H1 (cell line): ENCODE measurements around the gene CLDN7. TPM values are rescaled to one million over a fixed set of nuclear protein-coding genes. Genes with fewer than 3 reads are reported as not detected.

ENCODE experiments used
- CHD7 ChIP-seq: fragments of 300-600 bp; sonication (generic); IDR thresholded peaks from 2 replicates; pipeline ENCODE4 v1.7.1; 2012; ENCODE audit warnings: low read length, moderate library complexity, mild to moderate bottlenecking, inconsistent platforms; ENCODE audit not compliant: insufficient replicate concordance
- CTCF ChIP-seq, 3 experiments: IDR thresholded peaks; 1 replicate in 2 of 3; 2 replicates in 1 of 3; pipeline versions ENCODE4 v1.5.1 to v1.6.1; 2011; ENCODE audit warnings: low read length in 3 of 3, mild to moderate bottlenecking in 3 of 3, inconsistent platforms in 2 of 3, low read depth in 1 of 3, moderate library complexity in 1 of 3; ENCODE audit not compliant: insufficient read depth in 1 of 3; ENCODE audit errors: control extremely low read depth in 1 of 3
- RAD21 ChIP-seq, 2 experiments: IDR thresholded peaks in 1 of 2; conservative IDR thresholded peaks in 1 of 2; 2 replicates each; pipeline ENCODE4 v1.6.1; 2011; ENCODE audit warnings: low read depth in 2 of 2, low read length in 2 of 2, improper control_type of control experiment in 1 of 2, inconsistent platforms in 1 of 2, mild to moderate bottlenecking in 1 of 2, moderate library complexity in 1 of 2
- RFX5 ChIP-seq: IDR thresholded peaks from 2 replicates; pipeline ENCODE4 v1.6.1; 2011; ENCODE audit warnings: low read depth, low read length, improper control_type of control experiment, borderline replicate concordance
- TBP ChIP-seq: IDR thresholded peaks from 2 replicates; pipeline ENCODE4 v1.6.1; 2011; ENCODE audit warnings: low read depth, low read length, improper control_type of control experiment
- TEAD4 ChIP-seq: IDR thresholded peaks from 2 replicates; pipeline ENCODE4 v1.6.1; 2012; ENCODE audit warnings: low read depth, low read length, inconsistent platforms, mixed read lengths
- YY1 ChIP-seq: IDR thresholded peaks from 2 replicates; pipeline ENCODE4 v1.6.1; 2011; ENCODE audit warnings: low read depth, mild to moderate bottlenecking, low read length
- polyA plus RNA-seq, 7 experiments: library from polyadenylated mRNA; depleted of rRNA in 3 of 7; stranded (reverse) in 5 of 7; unstranded in 2 of 7; fragments of >200 nt in 5 of 7; fragments of 200-250 nt in 2 of 7; gene quantifications; 1 replicate in 5 of 7; 2 replicates in 1 of 7; 4 replicates in 1 of 7; pipeline versions ENCODE4 v1.2.1 to v1.2.3, GENCODE V29; 2011 to 2013; ENCODE audit warnings: missing spikeins in 2 of 7, mixed read lengths in 2 of 7
- total RNA-seq: library from RNA; stranded (reverse); fragmentation: NEBNext Ultra II Directional; extraction: Animal tissue kit (Norgen Biotek cat#: 25700); gene quantifications from 2 replicates; pipeline ENCODE4 v1.2.1, GENCODE V29; 2021

Gene CLDN7
- total and polyA plus RNA-seq, 2 of the 8 experiments (the other 6 are each of a cell fraction or from before 2014, with no cell fraction given): 118 to 119 TPM

GRCh38 chr17:7242717-7243452 is 19.4 kb downstream of the CLDN7 start (continued):
- no peak for TF ChIP-seq CTCF (IDR thresholded peaks at IDR 0.05; ENCODE audit: control extremely low read depth in 1 of 3, insufficient read depth in 1 of 3, low read depth in 1 of 3, low read length in 3 of 3)
- no peak for TF ChIP-seq RAD21 (IDR thresholded peaks at IDR 0.05 in 1 of 2, conservative IDR thresholded peaks at IDR 0.05 in 1 of 2; ENCODE audit: low read depth in 2 of 2, low read length in 2 of 2)
- TF ChIP-seq TBP: 0 out of 2 replicates have a peak, but pooled peaks have one; percentile 46
- TF ChIP-seq TEAD4: no peak
- TF ChIP-seq CHD7: no peak
- TF ChIP-seq RFX5: no peak
- no peak for TF ChIP-seq YY1
